Neutrophil (primary cell): ENCODE measurements around the gene HIPK2.

Experiments
- H3K27ac ChIP-seq: fragments of 200-600 bp; sonication (generic); 2 replicates; pipeline ENCODE4 v1.5.1; 2016; ENCODE audit warnings: mild to moderate bottlenecking, moderate library complexity
- H3K27me3 ChIP-seq: fragments of 200-600 bp; sonication (generic); 2 replicates; pipeline ENCODE4 v1.6.0; 2016; ENCODE audit warnings: mild to moderate bottlenecking
- H3K36me3 ChIP-seq: fragments of 200-600 bp; sonication (generic); 2 replicates; pipeline ENCODE4 v1.5.1; 2017
- H3K4me1 ChIP-seq, 2 experiments: fragments of 200-600 bp in 1 of 2; sonication (generic) in 1 of 2; 1 replicate in 1 of 2; 2 replicates in 1 of 2; pipeline versions ENCODE4 v1.5.1 to v1.6.1; 2013 to 2016; ENCODE audit warnings: low read depth in 1 of 2, low read length in 1 of 2, mild to moderate bottlenecking in 1 of 2, moderate library complexity in 1 of 2; ENCODE audit not compliant: control insufficient read depth in 1 of 2, insufficient read depth in 1 of 2
- H3K4me3 ChIP-seq, 2 experiments: fragments of 200-600 bp in 1 of 2; sonication (generic) in 1 of 2; 1 replicate in 1 of 2; 2 replicates in 1 of 2; pipeline ENCODE4 v1.5.1; 2013 to 2016; ENCODE audit warnings: low read depth in 1 of 2, low read length in 1 of 2, mild to moderate bottlenecking in 1 of 2, moderate library complexity in 1 of 2
- H3K9me3 ChIP-seq: fragments of 200-600 bp; sonication (generic); 2 replicates; pipeline ENCODE4 v1.5.1; 2016
- TF ChIP-seq, protein P1 (sequence below): fragments of 200-600 bp; sonication (generic); IDR thresholded peaks from 2 replicates; pipeline ENCODE4 v1.5.1; 2016; ENCODE audit warnings: antibody characterized with exemption

The HIPK2 gene

DNA sequence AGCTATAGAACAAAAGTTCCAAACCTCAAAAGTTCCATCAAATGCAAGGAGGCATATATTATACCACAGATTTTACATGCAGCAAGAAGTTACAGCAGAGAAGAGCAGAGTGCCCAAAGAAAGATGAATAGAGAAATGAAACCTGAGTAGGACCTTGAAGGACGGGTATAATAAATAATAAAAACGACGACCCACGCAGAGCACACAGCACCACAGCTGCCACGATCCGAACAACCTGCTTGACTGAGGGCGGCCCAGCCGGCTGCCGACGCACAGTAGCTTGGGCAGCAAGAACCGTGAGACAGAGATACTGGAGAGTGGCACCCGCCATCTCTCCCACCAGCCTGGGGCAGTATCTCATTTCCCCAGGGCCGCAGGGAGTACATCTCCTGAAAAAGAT lies 79.0 kb downstream of the HIPK2 start:
- Histone ChIP-seq H3K9me3 (no peaks in the 10 kb centered on the region), H3K4me3 (no peak overlapping the region), H3K27me3 (no peaks in the 10 kb centered on the region), H3K4me1 (peaks cover 14 to 26% of the 10 kb centered on the region in 2 experiments), H3K27ac (no peak overlapping the region), H3K36me3 (peaks cover 46% of the 10 kb centered on the region)
- TF ChIP-seq, protein P1, sequence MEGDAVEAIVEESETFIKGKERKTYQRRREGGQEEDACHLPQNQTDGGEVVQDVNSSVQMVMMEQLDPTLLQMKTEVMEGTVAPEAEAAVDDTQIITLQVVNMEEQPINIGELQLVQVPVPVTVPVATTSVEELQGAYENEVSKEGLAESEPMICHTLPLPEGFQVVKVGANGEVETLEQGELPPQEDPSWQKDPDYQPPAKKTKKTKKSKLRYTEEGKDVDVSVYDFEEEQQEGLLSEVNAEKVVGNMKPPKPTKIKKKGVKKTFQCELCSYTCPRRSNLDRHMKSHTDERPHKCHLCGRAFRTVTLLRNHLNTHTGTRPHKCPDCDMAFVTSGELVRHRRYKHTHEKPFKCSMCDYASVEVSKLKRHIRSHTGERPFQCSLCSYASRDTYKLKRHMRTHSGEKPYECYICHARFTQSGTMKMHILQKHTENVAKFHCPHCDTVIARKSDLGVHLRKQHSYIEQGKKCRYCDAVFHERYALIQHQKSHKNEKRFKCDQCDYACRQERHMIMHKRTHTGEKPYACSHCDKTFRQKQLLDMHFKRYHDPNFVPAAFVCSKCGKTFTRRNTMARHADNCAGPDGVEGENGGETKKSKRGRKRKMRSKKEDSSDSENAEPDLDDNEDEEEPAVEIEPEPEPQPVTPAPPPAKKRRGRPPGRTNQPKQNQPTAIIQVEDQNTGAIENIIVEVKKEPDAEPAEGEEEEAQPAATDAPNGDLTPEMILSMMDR, result no peak

DNA sequence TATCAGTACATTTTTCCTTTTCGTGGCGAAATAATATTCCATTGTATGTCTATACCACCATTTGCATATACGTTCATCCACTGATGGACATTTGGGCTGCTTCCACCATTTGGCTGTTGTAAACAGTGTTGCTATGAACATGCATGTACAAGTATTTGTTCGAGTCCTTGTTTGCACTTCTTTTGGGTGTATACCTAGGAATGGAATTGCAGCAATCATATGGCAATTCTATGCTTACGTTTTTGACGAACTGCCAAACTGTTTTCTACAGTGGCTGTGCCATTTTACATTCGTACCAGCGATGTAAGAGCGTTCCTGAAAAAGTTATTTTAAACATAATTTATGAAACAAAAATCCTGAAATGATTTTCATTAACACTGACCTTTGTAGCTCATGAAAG lies 79.5 kb downstream of the HIPK2 start:
- no peaks in the 10 kb centered on the region for H3K27me3 ChIP-seq
- TF ChIP-seq, protein P1, result no peak
- H3K4me3 ChIP-seq, result no peak overlapping the region
- H3K9me3 ChIP-seq, result no peaks in the 10 kb centered on the region
- H3K27ac ChIP-seq, result no peak overlapping the region
- peaks cover 46% of the 10 kb centered on the region for H3K36me3 ChIP-seq
- peaks cover 14 to 23% of the 10 kb centered on the region in 2 experiments for H3K4me1 ChIP-seq

DNA sequence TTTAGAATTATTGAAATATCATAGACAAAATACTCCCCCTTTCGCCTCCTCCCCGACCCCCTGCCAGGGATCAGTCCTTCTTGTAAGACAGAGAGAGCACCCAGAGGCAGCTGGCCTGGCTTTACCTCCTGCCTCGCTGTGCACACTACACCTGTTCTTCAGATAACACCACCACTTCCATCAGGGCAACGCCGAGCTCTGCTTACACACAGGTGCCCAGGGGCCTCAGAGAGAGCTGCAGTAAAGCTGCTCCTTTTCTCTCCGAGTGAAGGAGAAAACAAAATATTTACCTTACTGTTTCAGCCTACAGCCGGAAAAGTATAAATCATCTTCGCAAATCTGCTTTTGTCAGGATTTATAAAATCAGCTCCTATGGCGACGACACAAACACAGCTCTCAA lies 80.7 kb downstream of the HIPK2 start:
- H3K9me3 ChIP-seq, result no peaks in the 10 kb centered on the region
- TF ChIP-seq, protein P1, result no peak
- H3K27ac ChIP-seq, result peak overlapping the region; percentile 57

DNA sequence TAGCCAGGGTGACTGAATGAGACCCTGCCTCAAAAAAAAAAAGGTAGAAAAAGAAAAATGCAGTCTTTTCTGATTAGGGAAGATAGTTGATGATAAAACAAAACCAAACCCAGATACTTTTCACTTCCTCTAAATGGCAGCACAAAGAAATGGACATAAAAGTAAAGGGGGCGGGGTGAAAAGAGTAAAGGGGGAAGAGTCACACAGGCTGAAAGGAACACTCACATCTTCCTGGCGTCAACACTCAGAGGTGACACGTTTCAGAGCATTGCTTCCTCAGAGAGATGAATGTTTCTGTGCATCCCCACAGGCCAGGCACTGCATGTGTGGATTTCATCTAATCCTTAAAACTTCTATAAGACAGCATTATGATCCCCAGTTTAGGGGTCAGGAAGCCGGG lies 81.2 kb downstream of the HIPK2 start:
- Histone ChIP-seq H3K4me1 (peaks cover 12 to 14% of the 10 kb centered on the region in 2 experiments), H3K27ac (peak overlapping the region; percentile 57), H3K4me3 (no peak overlapping the region), H3K27me3 (no peaks in the 10 kb centered on the region), H3K36me3 (peaks cover 43% of the 10 kb centered on the region), H3K9me3 (no peaks in the 10 kb centered on the region)
- TF ChIP-seq, protein P1, result no peak

More for the DNA sequence above, 80.7 kb downstream of the HIPK2 start:
- H3K36me3 ChIP-seq, result peaks cover 46% of the 10 kb centered on the region
- H3K27me3 ChIP-seq, result no peaks in the 10 kb centered on the region
- H3K4me3 ChIP-seq, result no peak overlapping the region
- peaks cover 12 to 14% of the 10 kb centered on the region in 2 experiments for H3K4me1 ChIP-seq

DNA sequence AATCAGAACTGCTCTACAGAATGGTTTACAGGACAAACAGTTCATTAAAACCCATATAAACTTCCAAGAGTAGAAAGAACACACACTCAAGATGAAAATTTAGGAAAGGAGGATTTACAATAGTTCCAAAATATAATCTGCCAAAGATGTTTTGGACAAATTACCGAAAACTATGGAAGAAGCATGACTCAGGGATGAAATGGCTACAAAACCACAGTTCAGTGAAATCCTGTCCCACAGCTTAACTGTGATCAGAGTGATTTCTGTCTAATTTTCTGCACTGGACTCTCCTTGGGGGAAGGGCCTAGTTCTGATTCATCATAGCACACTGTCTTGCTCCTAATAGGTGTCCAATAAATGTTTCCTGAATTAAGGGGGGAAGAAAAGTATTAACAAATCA lies 82.2 kb downstream of the HIPK2 start:
- no peaks in the 10 kb centered on the region for H3K9me3 ChIP-seq
- H3K4me3 ChIP-seq, result no peak overlapping the region
- TF ChIP-seq, protein P1, result no peak
- no peaks in the 10 kb centered on the region for H3K27me3 ChIP-seq
- peaks cover 12 to 14% of the 10 kb centered on the region in 2 experiments for H3K4me1 ChIP-seq
- peaks cover 43% of the 10 kb centered on the region for H3K36me3 ChIP-seq
- H3K27ac ChIP-seq, result peak overlapping the region; percentile 57

DNA sequence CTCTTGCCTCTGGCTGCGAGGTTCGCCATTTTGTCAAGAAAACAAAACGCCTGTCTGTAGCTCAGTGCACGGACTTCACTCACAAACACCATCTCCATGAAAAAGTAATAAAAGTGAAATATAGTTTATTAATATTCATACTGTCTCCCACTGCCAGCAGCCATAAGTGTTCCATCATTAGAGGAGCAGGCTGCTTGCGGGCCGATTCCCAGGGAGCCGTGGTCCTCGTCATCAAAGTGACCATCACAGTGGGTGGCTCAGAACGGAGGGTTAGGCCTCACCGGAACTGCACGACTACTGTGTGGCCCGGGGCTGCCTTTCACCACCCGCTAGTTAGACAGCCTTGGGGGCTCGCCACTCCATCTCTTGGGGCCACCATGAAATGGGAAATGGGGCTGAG lies 82.7 kb downstream of the HIPK2 start:
- Histone ChIP-seq H3K27me3 (no peaks in the 10 kb centered on the region), H3K27ac (no peak overlapping the region), H3K36me3 (peaks cover 44% of the 10 kb centered on the region), H3K4me3 (no peak overlapping the region), H3K4me1 (peaks cover 12 to 14% of the 10 kb centered on the region in 2 experiments), H3K9me3 (no peaks in the 10 kb centered on the region)
- TF ChIP-seq, protein P1, result no peak
